C1 segment of cervical spinal cord (tissue), 14 donors: ENCODE measurements around the gene PGAM2.
A peak's percentile ranks its signal among the peaks of the same experiment; 100 is the strongest.
"Not testable (repeated sequence)": the region's sequence is repeated elsewhere in the genome, so short reads cannot be mapped to it uniquely, and the experiment has no call there.

ENCODE experiments used
- DNase-seq, 14 donors: peaks; one replicate each; lab custom pipeline; 2025; lab: John Stamatoyannopoulos, UW

PGAM2 gene

DNA sequence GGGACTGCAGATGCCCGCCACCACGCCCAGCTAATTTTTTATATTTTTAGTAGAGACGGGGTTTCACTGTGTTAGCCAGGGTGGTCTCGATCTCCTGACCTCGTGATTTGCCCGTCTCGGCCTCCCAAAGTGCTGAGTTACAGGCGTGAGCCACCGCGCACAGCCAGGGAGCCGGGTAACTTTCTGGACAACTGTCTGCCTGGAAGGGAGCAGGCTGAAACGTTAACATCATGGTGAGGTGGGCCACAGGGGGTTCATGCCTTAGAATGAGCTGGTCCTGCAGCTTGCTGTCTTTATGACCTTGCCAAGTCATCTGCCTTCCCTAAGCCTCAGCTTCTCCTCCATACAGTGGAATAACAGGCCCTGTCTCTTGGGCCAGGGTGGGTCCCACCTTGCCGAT is 34.0 kb downstream of the PGAM2 start:
- not testable (repeated sequence) for DNase-seq

DNA sequence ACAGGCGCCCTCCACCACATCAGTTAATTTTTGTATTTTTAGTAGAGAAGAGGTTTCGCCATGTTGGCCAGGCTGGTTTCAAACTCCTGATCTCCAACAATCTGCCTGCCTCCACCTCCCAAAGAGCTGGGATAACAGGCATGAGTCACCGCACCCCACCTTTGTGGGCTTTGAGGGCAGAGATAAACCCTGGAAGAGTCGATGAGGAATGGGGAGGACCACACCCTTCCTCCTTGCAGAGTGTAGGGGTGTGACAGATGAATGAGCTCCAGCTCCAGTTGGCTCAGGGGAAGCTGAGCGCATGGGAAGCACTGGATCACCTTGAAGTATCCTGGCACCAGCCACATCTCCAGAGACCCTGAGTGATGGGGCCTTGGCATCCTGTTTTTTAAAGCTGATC is 35.3 kb downstream of the PGAM2 start:
- DNase-seq: not testable (repeated sequence)

DNA sequence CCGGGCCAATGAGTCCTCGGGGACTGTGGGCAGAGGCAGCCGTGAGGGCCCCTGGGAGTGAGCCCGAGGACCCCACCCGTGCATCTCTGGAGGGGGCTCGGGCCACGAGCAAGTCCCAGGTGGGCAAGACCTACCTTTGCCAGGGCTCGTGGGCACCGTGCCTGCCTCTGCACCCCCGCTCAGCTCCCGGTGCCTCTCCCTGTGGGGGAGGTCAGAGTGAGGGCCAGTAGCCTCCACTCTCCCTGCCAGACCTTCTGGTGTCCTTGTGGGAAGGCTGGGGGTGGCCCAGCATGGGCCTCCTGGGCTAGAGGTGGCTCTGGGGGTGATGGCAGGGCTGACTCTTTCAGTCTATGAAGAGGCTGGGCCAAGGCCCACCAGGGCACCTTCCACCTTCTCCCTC is 35.9 kb downstream of the PGAM2 start:
- not testable (repeated sequence) for DNase-seq

DNA sequence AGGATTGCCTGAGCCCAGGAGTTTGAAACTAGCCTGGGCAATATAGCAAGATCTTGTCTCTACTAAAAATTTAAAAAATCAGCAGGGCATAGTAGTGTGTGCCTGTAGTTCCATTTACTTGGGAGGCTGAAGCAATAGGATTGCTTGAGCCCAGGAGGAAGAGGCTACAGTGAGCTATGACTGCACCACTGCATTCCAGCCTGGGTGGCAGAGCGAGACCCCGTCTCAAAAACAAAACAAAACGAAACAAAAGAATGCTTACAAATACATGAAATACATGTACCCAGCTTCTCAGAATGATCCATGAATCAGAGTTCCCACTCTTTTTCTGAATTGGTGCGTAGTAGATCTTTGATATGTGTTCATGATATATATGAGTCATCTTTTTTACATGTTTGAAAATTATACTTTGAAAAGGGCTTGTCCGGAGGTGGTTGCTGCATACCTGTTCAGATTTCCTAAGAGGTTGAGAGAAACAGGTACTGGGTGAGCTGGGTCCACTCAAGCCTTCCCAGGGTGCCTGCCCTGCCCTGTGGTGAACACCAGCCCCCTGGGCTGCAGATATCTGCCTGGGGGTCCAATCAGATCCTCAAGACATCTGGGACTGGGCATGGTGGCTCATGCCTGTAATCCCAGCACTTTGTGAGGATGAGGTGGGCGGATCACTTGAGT is 42.4 kb downstream of the PGAM2 start:
- DNase-seq: not testable (repeated sequence)

DNA sequence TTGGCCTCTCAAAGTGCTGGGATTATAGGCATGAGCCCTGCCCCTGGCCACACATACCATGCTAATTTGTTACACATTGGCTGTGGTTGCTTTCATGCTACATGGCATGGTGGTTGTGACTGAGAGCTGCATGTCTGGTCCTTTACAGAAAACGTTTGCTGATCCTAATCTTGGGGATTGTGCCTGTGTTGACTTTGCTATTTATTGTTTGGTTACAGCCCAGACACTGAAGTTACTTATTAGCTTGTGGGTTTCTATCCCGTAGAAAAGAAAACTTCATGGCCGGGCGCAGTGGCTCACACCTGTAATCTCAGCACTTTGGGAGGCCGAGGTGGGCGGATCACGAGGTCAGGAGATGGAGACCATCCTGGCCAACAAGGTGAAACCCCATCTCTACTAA is 43.3 kb downstream of the PGAM2 start:
- DNase-seq: not testable (repeated sequence)

DNA sequence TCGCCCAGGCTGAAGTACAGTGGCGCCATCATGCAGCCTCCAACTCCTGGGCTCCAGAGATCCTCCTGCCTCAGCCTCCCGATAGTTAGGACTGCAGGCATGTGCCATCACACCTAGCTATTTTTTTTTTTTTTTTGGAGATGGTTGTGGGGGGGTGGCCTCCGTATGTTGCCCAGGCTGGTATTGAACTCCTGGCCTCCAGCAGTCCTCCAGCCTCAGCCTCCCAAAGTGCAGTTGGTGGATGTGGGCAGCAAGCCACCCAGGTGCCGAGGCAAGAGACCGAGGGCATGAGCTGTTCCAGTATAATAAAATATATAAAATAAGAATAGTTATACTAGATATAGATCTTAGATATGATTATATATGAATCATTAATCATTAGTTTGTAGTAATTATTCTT is 45.5 kb downstream of the PGAM2 start:
- DNase-seq: not testable (repeated sequence)

DNA sequence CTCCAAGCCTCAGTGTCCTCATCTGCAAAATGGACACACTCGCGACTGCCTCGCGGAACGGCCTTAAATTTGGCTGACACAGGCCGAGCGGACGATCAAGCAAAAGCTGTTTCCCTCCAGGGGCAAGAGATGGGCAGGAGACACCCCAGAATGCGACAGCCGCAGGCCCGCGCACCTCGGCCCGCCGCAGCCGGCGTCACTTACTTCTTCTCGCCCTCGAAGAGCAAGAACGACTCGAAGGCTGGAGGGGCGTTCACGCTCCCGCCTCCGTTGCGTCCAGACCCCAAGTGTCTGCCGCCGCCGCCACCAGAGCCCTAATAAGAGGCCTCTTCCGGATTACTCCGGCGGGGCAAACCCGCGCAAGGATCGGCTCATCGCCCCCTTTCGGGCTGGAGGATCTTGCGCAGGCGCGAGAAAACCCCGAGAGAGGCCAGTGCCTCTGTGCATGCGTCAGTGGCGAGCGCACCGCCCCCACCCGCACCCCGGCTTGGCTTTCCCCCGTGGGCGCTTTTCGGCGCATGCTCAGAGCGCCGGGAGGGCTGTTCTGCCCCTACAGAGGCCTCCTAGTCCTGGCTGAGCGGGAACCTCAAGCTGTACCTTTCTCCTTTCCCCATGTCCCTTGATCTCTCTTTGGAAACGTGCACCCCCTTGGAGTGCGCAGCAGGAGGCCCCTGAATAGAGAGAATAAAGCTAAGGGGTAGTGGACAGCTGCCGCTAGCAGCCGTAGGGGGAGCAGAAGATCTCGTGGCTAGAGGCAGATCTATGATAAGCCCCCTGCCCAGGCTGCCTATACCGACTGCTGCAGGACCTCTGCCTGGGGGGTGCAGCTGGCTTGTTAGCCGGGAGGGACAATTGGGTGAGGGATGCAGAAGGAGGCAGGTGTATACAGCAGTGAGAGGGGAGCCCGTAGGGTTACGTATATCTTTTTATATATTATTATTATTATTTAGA is 46.2 kb downstream of the PGAM2 start:
- peak; percentile 49 to 98 (median 96) for DNase-seq

DNA sequence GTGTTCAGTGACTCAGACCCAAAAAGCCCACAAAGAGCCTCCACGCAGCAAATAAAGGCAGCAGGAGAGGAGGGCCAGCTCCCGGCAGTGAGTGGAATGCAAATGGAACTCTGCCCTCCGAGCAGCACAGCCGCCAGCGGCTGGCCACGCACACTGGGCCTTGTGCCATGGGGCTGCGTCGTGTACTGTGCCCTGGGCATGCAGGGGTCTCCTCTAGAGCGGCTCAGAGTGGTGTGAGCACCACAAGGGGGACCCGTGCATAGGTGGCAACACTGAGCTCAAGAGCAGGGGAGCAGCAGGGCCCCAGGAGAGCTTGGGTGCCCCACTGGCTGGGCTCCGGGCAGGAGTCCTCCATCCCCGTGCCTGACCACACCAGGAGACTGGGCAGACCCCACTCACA is 50.3 kb downstream of the PGAM2 start:
- DNase-seq: peak in 6 of 14 donors; percentile 8 to 23 (median 15)
